Hepatocyte (in vitro differentiated cells): Measurements from ENCODE around the gene GIPC1. TPM values are rescaled to one million over a fixed set of nuclear protein-coding genes. Genes with fewer than 3 reads are reported as not detected.

Experiments used
- DNase-seq: peaks from one replicate; pipeline ENCODE4 v3.0.0-alpha.2; 2016; ENCODE audit warnings: low spot score
- H2AFZ ChIP-seq: fragments of 200-600 bp; sonication (generic); 2 replicates; pipeline ENCODE4 v1.6.0; 2016; ENCODE audit warnings: antibody characterized with exemption, mild to moderate bottlenecking
- H3K27ac ChIP-seq: fragments of 200-600 bp; sonication (generic); 2 replicates; pipeline ENCODE4 v1.5.1; 2016; ENCODE audit warnings: mild to moderate bottlenecking
- H3K27me3 ChIP-seq: fragments of 200-600 bp; sonication (generic); 2 replicates; pipeline ENCODE4 v1.6.1; 2016
- H3K36me3 ChIP-seq: fragments of 200-600 bp; sonication (generic); replicated peaks from 2 replicates; pipeline ENCODE4 v1.5.1; 2016; ENCODE audit warnings: low read depth; ENCODE audit not compliant: insufficient read depth
- H3K4me1 ChIP-seq: fragments of 200-600 bp; sonication (generic); 2 replicates; pipeline ENCODE4 v1.5.1; 2016; ENCODE audit warnings: mild to moderate bottlenecking, moderate library complexity; ENCODE audit not compliant: insufficient read depth
- H3K4me2 ChIP-seq: fragments of 200-600 bp; sonication (generic); 2 replicates; pipeline ENCODE4 v1.6.0; 2016
- H3K4me3 ChIP-seq: fragments of 200-600 bp; sonication (generic); 2 replicates; pipeline ENCODE4 v1.5.1; 2016; ENCODE audit warnings: mild to moderate bottlenecking
- H3K79me2 ChIP-seq: fragments of 200-600 bp; sonication (generic); 2 replicates; pipeline ENCODE4 v1.6.0; 2017; ENCODE audit warnings: mild to moderate bottlenecking
- H3K9me2 ChIP-seq: fragments of 200-600 bp; sonication (generic); replicated peaks from 2 replicates; pipeline ENCODE4 v1.6.0; 2017; ENCODE audit warnings: mild to moderate bottlenecking; ENCODE audit not compliant: insufficient read depth
- H3K9me3 ChIP-seq: fragments of 200-600 bp; sonication (generic); 2 replicates; pipeline ENCODE4 v1.5.1; 2016; ENCODE audit warnings: low read depth, mild to moderate bottlenecking
- H4K20me1 ChIP-seq: fragments of 200-600 bp; sonication (generic); 2 replicates; pipeline ENCODE4 v1.6.0; 2016; ENCODE audit warnings: mild to moderate bottlenecking; ENCODE audit not compliant: insufficient read depth, poor library complexity, severe bottlenecking
- EZH2 ChIP-seq: fragments of 200-600 bp; sonication (generic); IDR thresholded peaks from 2 replicates; pipeline ENCODE4 v1.6.1; 2016; ENCODE audit warnings: antibody characterized with exemption, mild to moderate bottlenecking, borderline replicate concordance
- EZH2phosphoT487 ChIP-seq: fragments of 200-600 bp; sonication (generic); IDR thresholded peaks from one replicate; pipeline ENCODE4 v1.6.1; 2018; ENCODE audit warnings: antibody characterized with exemption, mild to moderate bottlenecking, low read depth, moderate library complexity; ENCODE audit not compliant: unreplicated experiment, severe bottlenecking
- WGBS: methylation state at CpG from one replicate; pipeline ENCODE4 v1.1.6; 2016; ENCODE audit warnings: low lambda C conversion rate; ENCODE audit errors: missing lambda C conversion rate; 5-methylcytosine and 5-hydroxymethylcytosine counted together
- microRNA counts: library from miRNA; unstranded; fragments of <30 nt; microRNA quantifications from one replicate; lab custom pipeline; 2017
- microRNA-seq: library from miRNA; unstranded; fragments of <30 nt; microRNA quantifications from one replicate; pipeline ENCODE4, GENCODE V29; 2017
- polyA plus RNA-seq: library from polyadenylated mRNA; unstranded; fragments of >200 nt; fragmentation: Nextera tagmentation; extraction: Ambion mirVana; gene quantifications from 2 replicates; pipeline ENCODE4 v1.2.1, GENCODE V29; 2016
- small RNA-seq: library from RNA; depleted of rRNA; stranded (forward); fragments of <200 nt; gene quantifications from one replicate; pipeline ENCODE3, GENCODE V24; 2014
- total RNA-seq: library from RNA; depleted of rRNA; stranded (reverse); fragments of >200 nt; gene quantifications from 2 replicates; pipeline ENCODE4 v1.2.3, GENCODE V29; 2014
- TF ChIP-seq, protein P1 (sequence below): fragments of 200-600 bp; sonication (generic); IDR thresholded peaks from 2 replicates; pipeline ENCODE4 v1.5.1; 2016; ENCODE audit warnings: antibody characterized with exemption, mild to moderate bottlenecking; ENCODE audit not compliant: poor library complexity

GIPC1 gene
- total and polyA plus RNA-seq, 2 experiments from 2014 or later: 127 to 186 TPM

DNA sequence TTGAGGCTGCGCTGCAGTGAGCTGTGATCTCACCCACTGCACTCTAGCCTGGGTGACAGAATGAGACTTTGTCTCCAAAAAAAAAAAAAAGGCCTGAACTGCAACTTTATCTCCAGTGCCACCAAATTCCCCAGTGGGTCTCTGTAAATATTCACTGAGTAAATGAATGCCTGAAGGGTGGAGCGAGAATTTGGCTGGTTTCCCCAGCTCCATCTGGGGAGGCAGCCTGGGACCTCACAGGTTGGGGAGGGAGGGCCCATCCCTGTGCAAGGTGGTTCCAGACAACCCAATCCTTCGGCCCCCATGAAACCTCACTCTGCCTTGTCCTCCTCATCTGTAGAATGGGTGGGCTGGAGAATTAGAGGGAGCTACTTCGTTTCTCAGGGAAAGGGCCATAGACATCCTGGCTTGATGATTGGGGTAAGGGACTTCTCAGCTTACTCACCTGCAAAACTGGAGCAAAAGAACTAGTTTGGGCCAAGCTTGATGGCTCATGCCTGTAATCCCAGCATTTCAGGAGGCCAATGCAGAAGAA is 67.0 kb downstream of the GIPC1 start:
- H3K9me3 ChIP-seq: no peaks in the 10 kb centered on the region
- WGBS: 82% methylated on average over 4 of the region's 4 CpGs
- no peak overlapping the region for H3K4me3 ChIP-seq
- TF ChIP-seq EZH2phosphoT487: no peak
- TF ChIP-seq, protein P1, sequence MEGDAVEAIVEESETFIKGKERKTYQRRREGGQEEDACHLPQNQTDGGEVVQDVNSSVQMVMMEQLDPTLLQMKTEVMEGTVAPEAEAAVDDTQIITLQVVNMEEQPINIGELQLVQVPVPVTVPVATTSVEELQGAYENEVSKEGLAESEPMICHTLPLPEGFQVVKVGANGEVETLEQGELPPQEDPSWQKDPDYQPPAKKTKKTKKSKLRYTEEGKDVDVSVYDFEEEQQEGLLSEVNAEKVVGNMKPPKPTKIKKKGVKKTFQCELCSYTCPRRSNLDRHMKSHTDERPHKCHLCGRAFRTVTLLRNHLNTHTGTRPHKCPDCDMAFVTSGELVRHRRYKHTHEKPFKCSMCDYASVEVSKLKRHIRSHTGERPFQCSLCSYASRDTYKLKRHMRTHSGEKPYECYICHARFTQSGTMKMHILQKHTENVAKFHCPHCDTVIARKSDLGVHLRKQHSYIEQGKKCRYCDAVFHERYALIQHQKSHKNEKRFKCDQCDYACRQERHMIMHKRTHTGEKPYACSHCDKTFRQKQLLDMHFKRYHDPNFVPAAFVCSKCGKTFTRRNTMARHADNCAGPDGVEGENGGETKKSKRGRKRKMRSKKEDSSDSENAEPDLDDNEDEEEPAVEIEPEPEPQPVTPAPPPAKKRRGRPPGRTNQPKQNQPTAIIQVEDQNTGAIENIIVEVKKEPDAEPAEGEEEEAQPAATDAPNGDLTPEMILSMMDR: no peak
- no peak for TF ChIP-seq EZH2
- H3K36me3 ChIP-seq: no peaks in the 10 kb centered on the region
- no peaks in the 10 kb centered on the region for H4K20me1 ChIP-seq
- H3K4me2 ChIP-seq: no peak overlapping the region
- no peaks in the 10 kb centered on the region for H3K9me2 ChIP-seq
- DNase-seq: no peak
- peaks cover 12% of the 10 kb centered on the region for H3K79me2 ChIP-seq
- H3K4me1 ChIP-seq: peaks cover 1% of the 10 kb centered on the region
- H2AFZ ChIP-seq: no peak overlapping the region
- no peaks in the 10 kb centered on the region for H3K27me3 ChIP-seq
- no peak overlapping the region for H3K27ac ChIP-seq

MicroRNA genes within 50 kb of the gene (microRNA counts, 767-probe panel; counts per million panel counts)
- not detected for microRNA hsa-miR-639 (lab: Ali Mortazavi, UCI)

Small RNA genes lying within 50 kb of the gene (microRNA-seq; reads per million reads assigned to microRNA genes)
- not detected for gene MIR639

Small RNA genes lying within 50 kb of the gene (small RNA-seq; reads per million reads assigned to genes)
- gene SNRPGP15: not detected

Other genes starting within 250 kb of the GIPC1 start
- gene ADGRE5, start 114.7 kb downstream of the GIPC1 start, total RNA-seq: 4.5 and 5.0 TPM in 2 replicates
- 7.3 and 13.1 TPM in 2 replicates for gene ADGRE5, start 114.7 kb downstream of the GIPC1 start, polyA plus RNA-seq
- 51.8 and 79.2 TPM in 2 replicates for gene DDX39A, start 76.8 kb downstream of the GIPC1 start, total RNA-seq
- 106 and 135 TPM in 2 replicates for gene DDX39A, start 76.8 kb downstream of the GIPC1 start, polyA plus RNA-seq
- gene PKN1, start 62.8 kb downstream of the GIPC1 start, total RNA-seq: 57.4 and 61.4 TPM in 2 replicates
- gene PKN1, start 62.8 kb downstream of the GIPC1 start, polyA plus RNA-seq: 83.3 and 88.5 TPM in 2 replicates
- 0.60 and 2.8 TPM in 2 replicates for gene PTGER1, start 20.8 kb downstream of the GIPC1 start, total RNA-seq
- 3.5 and 7.6 TPM in 2 replicates for gene PTGER1, start 20.8 kb downstream of the GIPC1 start, polyA plus RNA-seq
- 104 and 112 TPM in 2 replicates for gene DNAJB1, start 22.3 kb upstream of the GIPC1 start, total RNA-seq
- 179 and 185 TPM in 2 replicates for gene DNAJB1, start 22.3 kb upstream of the GIPC1 start, polyA plus RNA-seq
- gene TECR, start 33.5 kb upstream of the GIPC1 start, total RNA-seq: 65.3 and 102 TPM in 2 replicates
- gene TECR, start 33.5 kb upstream of the GIPC1 start, polyA plus RNA-seq: 366 and 370 TPM in 2 replicates
- gene NDUFB7, start 75.9 kb upstream of the GIPC1 start, total RNA-seq: 201 and 226 TPM in 2 replicates
- 354 and 442 TPM in 2 replicates for gene NDUFB7, start 75.9 kb upstream of the GIPC1 start, polyA plus RNA-seq
- not detected in 2 replicates for gene CLEC17A, start 87.0 kb upstream of the GIPC1 start, total RNA-seq
- gene CLEC17A, start 87.0 kb upstream of the GIPC1 start, polyA plus RNA-seq: not detected in 2 replicates
- gene ADGRE3, start 178.7 kb upstream of the GIPC1 start, total RNA-seq: not detected in 2 replicates
- not detected in 2 replicates for gene ADGRE3, start 178.7 kb upstream of the GIPC1 start, polyA plus RNA-seq
- 15.7 and 21.9 TPM in 2 replicates for gene ZNF333, start 193.9 kb upstream of the GIPC1 start, total RNA-seq
- gene ZNF333, start 193.9 kb upstream of the GIPC1 start, polyA plus RNA-seq: 7.1 TPM in 2 replicates